NCI-H2196 (cell line): ENCODE measurements around the gene GPR26.

Experiments used
- DNase-seq: peaks from one replicate; lab custom pipeline; 2025; ENCODE audit not compliant: unreplicated experiment; lab: John Stamatoyannopoulos, UW

The GPR26 gene

DNA sequence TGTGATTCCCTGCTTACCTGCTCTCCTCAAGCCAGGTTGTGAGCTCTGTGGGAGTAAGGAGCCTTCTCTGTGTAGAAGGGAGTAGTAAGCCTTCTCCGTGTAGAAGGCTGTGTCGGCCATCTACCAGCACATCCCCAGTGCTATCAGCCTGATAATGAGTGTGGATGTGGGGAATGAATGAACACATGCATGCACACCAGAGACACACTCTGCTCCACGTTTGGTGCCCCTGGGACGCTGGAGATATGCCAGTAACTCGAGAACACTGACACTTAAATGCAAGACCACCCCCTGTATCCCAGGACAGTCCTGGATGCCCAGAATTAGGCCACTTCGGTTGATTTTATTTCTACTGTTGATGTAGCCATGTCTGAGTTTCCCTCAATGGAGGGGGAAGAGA, 21.1 kb upstream of the GPR26 start:
- no peak for DNase-seq

DNA sequence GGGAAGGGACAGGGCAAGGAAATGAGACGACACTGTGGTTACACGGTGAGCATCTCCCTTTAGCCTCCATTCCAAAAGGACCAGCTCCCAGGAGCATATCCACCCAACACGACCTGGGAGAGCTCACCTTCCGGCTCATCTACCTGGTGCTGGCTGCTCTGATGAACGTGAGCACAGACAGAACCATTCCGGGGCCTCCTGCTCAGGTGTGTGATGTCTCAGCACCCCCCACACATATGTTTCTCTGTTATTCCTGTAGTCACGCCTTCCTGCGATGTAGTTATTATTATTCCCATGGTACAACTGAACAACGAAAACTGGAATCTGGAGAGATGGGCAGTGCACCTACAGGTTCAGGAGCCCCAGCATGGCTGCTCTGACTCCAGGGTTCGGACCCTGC, 20.5 kb upstream of the GPR26 start:
- no peak for DNase-seq

- DNase-seq = no peak
Observed at GRCh38 chr10:123648595-123648994, 17.6 kb upstream of the GPR26 start.

GRCh38 chr10:123649676-123650075, 16.5 kb upstream of the GPR26 start:
- DNase-seq = no peak

DNA sequence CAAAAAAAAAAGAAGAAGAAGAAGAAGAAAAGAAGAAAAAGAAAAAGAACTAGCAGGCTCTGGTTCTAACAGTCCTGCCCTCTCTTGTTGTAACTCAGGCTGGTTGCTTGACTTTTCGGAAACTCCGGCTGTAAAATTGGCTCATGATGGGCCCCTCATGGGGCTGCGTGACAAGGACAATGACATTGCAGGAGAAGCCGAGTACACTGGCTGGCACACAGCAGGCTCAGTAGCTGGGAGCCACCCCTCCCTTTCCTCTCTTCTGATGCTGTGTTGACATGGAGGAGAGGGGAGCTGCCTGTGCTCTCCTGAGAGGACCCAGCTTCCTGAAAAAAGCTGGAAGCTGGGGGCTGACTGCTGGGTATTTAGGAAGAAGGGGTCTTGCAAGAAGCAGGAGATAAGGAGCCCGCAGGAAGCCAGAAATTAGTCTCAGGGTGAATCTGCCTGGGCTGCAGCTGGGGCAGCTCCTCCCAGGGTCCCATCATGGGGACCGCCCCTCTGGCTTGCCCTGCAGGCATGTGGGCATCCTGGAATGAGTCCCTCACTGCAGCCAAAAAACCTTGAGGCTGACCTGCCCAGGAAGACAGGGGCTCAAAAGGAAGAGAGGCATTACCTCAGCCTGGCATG, 14.6 kb upstream of the GPR26 start:
- no peak for DNase-seq

- no peak for DNase-seq
Observed at GRCh38 chr10:123655751-123656150, 10.4 kb upstream of the GPR26 start.

DNA sequence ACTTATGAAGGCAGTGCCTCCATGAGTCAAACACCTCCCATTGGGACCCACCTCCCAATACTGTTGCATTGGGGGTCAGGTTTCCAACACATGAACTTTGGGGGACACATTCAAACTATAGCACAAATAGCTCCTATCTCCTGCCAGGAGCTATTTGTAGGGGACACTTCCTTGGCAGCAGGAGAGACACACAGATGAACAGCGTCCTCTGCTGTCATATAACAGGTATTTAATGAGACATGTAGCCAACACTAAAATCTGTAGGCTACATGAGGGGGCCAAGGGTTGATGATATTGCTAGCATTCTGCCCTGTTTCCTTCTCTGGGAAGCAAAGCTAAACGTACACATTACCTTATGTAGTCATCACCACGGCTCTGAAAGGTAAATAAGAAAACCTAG, 2.6 kb upstream of the GPR26 start:
- DNase-seq = no peak

DNA sequence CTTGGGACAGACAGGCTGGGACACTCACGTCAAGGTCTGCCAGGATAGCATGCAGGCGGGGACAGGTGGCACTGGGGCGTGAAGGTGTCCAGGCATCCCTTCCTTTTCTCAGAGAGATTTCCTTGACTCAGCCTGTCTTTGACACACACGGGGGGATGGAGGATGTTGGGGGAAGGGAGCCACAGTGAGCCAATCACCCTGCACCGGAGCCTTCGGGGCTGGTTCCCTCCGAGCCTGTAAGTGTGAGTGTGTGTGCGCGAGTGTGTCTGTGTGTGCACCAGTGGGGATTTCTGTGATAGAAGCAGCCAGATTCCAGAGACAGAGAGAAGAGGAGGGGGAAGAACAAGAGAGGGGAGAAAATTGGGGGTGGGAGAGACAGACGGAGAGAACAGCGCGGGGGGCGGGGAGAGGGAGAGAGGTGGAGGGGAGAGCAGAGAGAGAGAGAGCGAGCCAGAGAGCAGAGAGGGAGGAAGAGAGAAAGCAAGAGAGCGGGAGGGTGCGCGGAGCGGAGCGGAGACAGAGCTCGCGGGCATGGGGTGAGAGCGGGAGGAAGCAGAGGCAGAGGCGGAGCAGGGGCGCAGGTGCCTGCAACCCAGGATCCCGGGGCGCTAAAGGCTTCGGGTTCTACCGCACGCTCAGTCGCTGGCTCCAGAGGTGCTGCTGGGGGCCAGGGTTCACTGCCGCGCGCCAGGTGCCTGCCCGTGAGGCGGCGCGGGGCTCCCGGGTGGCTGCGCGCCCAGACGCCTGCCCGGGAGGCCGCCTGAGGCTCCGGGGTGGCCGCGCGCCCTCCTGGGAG, 466 bp upstream of the GPR26 start:
- no peak for DNase-seq

GRCh38 chr10:123669886-123670285, 3.7 kb downstream of the GPR26 start:
- no peak for DNase-seq

GRCh38 chr10:123673198-123673597, 7.0 kb downstream of the GPR26 start:
- DNase-seq = no peak

- no peak for DNase-seq
Observed at GRCh38 chr10:123674741-123675140, 8.6 kb downstream of the GPR26 start.

- DNase-seq = no peak
Observed at GRCh38 chr10:123675811-123676210, 9.7 kb downstream of the GPR26 start.

- no peak for DNase-seq
Observed at GRCh38 chr10:123677556-123677955, 11.4 kb downstream of the GPR26 start.

DNA sequence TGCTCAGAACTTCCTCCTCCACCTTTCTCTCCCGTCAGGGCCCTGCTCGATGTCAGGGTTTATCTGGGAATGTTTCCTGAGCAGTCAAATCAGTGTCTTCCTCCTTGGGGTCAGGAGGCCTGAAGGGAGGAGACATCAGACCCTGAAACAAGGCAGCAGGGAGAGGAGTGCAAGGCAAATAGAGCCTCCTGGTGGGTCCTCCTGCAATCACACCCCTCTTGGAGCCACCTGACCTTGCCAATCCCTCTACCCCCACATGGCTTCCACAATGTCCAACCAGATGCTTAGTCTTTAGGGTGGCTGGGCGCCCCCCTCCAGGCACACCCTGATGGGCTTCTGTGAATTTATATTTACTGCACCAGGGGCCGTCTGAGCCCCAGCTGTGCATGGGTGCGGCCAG, 12.2 kb downstream of the GPR26 start:
- DNase-seq = no peak

DNA sequence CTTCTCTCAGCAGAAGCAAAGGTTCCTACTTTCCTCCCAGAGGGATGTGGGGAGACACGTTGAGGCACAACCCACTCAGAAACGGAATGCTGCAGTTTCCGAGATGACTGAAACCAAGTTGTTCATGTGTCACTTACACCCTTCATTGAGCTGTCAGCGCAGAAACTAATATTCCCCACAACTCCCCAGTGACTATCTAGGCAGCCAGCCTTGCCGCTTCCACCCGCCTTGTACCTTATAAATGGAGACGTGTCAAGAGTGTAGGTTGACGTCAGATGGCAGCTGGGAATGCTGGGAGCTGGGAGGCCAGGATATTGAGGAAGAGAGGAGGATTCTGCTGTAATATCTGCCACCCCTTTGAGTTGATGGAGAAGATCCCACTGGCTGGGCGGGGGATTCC, 15.1 kb downstream of the GPR26 start:
- DNase-seq = no peak

- no peak for DNase-seq
Observed at GRCh38 chr10:123682477-123682876, 16.3 kb downstream of the GPR26 start.

DNA sequence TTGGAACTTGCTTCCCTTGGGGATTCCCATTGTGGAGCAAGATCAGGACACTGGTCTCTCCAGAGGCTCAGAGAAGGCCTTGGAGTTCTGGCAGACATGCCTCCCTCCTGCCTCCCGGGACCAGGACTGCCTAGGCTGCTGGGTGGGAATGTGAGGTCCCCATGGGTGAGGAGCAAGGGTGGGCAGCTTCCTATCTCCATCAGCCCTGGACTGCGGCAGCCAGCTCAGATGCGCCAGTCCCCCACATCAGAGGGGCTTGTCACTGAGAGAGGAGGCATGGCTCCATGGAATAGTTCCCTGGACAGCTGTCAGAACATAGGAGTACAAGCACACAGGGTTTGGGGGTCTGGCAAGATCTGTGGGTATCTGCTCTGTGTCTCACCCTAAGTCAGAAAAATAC, 17.3 kb downstream of the GPR26 start:
- DNase-seq = no peak

GRCh38 chr10:123683865-123684264, 17.7 kb downstream of the GPR26 start:
- no peak for DNase-seq

- no peak for DNase-seq
Observed at GRCh38 chr10:123685260-123685659, 19.1 kb downstream of the GPR26 start.

GRCh38 chr10:123687758-123688157, 21.6 kb downstream of the GPR26 start:
- no peak for DNase-seq

DNA sequence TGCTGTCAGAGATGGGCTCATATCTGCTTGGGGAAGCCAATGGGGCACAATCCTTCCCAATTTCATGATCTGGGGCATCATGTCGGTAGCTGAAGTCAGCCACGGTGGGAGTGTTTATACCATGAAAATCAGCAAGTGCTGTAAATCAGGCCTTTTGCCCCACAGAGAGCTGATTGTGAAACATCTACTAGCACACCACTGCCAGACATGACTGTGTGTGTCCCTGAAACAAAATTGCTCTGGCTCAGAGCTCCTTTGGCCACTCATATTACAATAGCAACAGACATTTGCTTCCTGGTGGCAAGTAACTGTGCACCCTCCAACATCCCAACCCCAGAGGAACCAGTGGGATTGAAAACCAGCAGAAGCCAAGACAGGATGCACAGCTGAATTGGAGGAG, 23.7 kb downstream of the GPR26 start:
- no peak for DNase-seq

DNA sequence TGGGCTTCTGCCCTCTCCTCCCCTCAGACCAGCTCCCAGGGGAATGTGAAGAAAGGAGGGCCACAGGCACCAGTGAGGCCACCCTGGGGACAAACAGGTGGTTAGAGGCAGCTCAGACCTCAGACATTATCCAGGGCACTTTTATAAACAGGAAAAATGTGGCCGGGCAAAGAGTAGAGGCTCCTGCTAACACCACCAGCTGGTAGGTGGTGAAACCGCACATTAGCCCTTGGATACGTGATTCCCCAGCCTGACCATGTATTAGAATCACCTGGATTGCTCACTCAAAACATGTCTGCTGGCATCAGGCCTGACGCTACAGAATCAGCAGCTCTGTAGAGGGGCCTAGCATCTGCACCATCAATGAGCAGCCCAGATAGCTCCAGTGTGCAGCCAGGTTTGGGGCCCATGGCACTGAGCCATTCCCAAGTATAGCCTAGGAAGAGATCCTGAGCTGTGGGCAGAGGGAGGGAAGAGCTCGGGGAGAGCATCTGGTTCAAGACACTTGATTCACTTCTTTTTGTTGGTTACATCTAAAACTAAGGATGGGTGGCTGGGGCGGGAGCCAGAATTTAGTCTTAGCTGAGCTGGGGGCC, 37.1 kb downstream of the GPR26 start:
- DNase-seq = no peak
